ENCODE measurements around the gene UNC5A.

GRCh38 chr5:176888865-176889165, 78.5 kb downstream of the UNC5A start:
- TF ChIP-seq BRCA1 (IDR thresholded peaks at IDR 0.05; ENCODE audit: low read depth, low read length) (no peak), EZH2 (IDR thresholded peaks at IDR 0.05; ENCODE audit: low read depth, low read length, severe bottlenecking) (no peak), CTCF (IDR thresholded peaks at IDR 0.05; ENCODE audit: control extremely low read depth in 1 of 3, insufficient read depth in 1 of 3, low read depth in 1 of 3, low read length in 3 of 3) (no peak), GABPA (IDR thresholded peaks at IDR 0.05; ENCODE audit: borderline replicate concordance, insufficient read depth, low read length) (no peak), KDM1A (IDR thresholded peaks at IDR 0.05; ENCODE audit: borderline replicate concordance, low read length) (no peak), RNF2 (IDR thresholded peaks at IDR 0.05; ENCODE audit: borderline replicate concordance, low read depth, low read length, missing control alignments, poor library complexity, severe bottlenecking) (no peak), POLR2A (IDR thresholded peaks at IDR 0.05; ENCODE audit: control extremely low read depth in 1 of 2, low read depth in 2 of 2, low read length in 2 of 2) (no peak), POLR2AphosphoS5 (IDR thresholded peaks at IDR 0.05; ENCODE audit: low read depth, low read length) (no peak), SP1 (IDR thresholded peaks at IDR 0.05; ENCODE audit: low read depth, low read length) (no peak), ZNF274 (IDR thresholded peaks at IDR 0.05; ENCODE audit: borderline replicate concordance, extremely low read depth, low read length) (no peak), EGR1 (IDR thresholded peaks at IDR 0.05; ENCODE audit: borderline replicate concordance, low read depth, low read length) (no peak), JUND (IDR thresholded peaks at IDR 0.05; ENCODE audit: low read length) (no peak)

Data from H1 (cell line).